ENCODE results near the gene COPB2.

COPB2 gene

DNA sequence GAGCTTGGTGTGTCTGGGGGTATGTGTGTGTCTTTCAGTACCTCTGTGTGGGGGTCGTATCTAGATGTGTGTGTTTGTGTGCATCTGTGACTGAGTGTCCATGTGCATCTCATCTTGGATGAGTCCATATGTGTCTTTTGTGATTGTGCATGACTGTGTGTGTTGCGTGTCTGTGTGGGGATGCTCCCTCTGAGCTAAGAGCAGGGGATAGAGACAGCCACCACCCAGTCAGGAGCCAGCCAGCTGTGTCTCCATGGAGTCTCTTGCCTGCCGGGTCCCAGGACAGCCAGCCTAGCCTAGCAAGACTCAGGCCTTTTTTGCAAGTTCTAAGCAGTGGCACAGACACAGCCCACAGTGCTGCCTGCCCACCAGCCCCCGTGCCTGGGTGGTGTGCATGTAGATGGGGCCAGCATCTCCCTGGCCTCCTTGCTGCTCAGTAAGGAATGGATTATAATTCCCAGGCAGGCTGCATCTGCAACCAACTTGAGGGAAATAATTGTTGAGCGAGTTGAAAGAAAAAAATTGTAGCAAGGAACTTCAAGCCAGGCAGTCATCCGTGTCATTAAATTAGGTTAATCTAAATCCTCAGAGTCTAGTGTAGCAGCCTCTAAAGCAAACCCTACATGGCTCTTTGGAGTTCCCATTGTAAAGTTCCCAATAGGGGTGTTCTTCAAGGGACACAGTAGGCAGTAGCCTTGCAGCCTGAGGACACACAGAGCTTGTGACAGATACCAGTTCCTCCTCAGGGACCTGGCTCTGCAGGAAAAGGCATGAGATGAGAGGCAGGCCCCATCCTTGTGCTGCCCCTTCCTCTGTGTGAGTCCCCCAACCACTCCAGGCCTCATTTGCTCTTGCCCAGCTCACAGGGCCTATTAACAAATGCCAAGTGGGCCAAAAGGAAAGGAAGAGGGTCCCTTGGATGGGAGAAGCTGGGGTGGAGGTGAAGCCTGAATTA is 81.6 kb downstream of the COPB2 start:
- DNase-seq (ENCODE audit: low spot score), result no peak
